ENCODE data around the gene FTCD. TPM values are rescaled to one million over a fixed set of nuclear protein-coding genes. Genes with fewer than 3 reads are reported as not detected.

Gene FTCD
- total and polyA plus RNA-seq, 2 of the 8 experiments (the other 6 are each of a cell fraction or from before 2014, with no cell fraction given): 3.3 to 4.9 TPM

DNA sequence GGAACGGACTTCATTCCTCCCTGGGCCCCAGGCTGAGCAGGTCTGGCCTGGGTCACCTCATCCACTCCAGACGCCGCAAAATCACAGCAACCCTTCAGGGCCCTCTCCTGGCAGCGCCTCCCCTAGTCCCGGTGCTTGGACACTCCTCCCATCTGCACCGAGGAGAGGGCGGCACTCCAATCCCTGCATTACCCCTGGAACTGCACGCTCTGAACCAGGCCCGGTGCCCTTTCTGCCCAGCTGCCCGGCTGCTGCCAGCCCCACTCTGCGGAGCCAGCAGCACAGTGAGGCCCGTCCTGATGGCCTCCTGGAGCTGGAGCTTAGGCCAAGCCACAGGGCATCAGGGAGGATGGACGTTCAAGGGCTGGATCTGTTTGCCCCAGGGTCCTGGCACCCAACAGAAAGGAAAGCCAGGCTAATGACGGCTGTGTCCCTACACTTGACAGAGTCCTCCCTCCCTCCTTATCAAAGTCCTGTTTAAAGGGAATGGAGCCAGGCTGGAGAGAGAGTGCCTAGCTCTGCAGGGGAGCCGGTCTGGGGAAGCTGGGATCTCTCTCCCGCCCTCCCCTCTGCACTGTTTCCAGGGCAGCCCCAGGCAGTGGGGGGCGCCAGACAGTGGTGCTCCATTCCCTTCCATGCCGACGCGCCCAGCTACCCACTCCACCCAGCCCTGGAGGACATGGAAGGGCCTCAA is 44.7 kb downstream of the FTCD start:
- H4K8ac ChIP-seq (ENCODE audit: extremely low read depth, insufficient read depth, low read length): no peak overlapping the region

More for the DNA sequence above, 44.7 kb downstream of the FTCD start:
- no peak overlapping the region for H2BK12ac ChIP-seq (ENCODE audit: low read depth, low read length)
- FAIRE-seq (no peak), DNase-seq (ENCODE audit: low read depth in 1 of 2, low spot score in 2 of 2) (peak in 1 of 2 experiments; percentile 52)
- no peak overlapping the region for H4K91ac ChIP-seq (replicated peaks; ENCODE audit: insufficient read length, low read length)
- H3K79me2 ChIP-seq (ENCODE audit: control insufficient read depth in 1 of 2, insufficient read depth in 2 of 2, low read length in 2 of 2): no peaks in the 10 kb centered on the region
- H3K23ac ChIP-seq (ENCODE audit: insufficient read length): no peak overlapping the region
- H3K36me3 ChIP-seq (ENCODE audit: control insufficient read depth in 2 of 4, insufficient read depth in 4 of 4, low read length in 3 of 4): peaks cover 0 to 22% (median 2%) of the 10 kb centered on the region in 4 experiments; a peak in 5 of 8 replicates
- H3K4ac ChIP-seq (replicated peaks; ENCODE audit: insufficient read length, low read depth, low read length): no peak overlapping the region
- H4K20me1 ChIP-seq (replicated peaks in 1 of 2; ENCODE audit: control insufficient read depth in 1 of 2, insufficient read depth in 2 of 2, low read length in 2 of 2): peaks cover 0 to 6% of the 10 kb centered on the region in 2 experiments
- no peak overlapping the region for H3K4me3 ChIP-seq (ENCODE audit: extremely low read depth in 1 of 4, insufficient read depth in 2 of 4, low read depth in 3 of 4, low read length in 4 of 4)
- H3K9ac ChIP-seq (replicated peaks in 1 of 4; ENCODE audit: extremely low read depth in 1 of 4, low read depth in 3 of 4, low read length in 3 of 4): no peak overlapping the region
- no peaks in the 10 kb centered on the region for H3K79me1 ChIP-seq (ENCODE audit: low read depth, low read length)
- H3K23me2 ChIP-seq (ENCODE audit: low read depth, low read length): no peaks in the 10 kb centered on the region
- CTCF ChIA-PET (ENCODE audit: partially characterized antibody): interaction anchor here (1.2 to 2.6 kb wide), 4 partner anchors 12 to 153 kb away, joined by 3 to 19 read pairs (median 4); no protein-coding TSS in a partner anchor
- H3K27ac ChIP-seq (ENCODE audit: low read depth, low read length): no peak overlapping the region
- H3K4me2 ChIP-seq (ENCODE audit: insufficient read depth in 1 of 2, low read depth in 2 of 2, low read length in 2 of 2): no peak overlapping the region
- POLR2A ChIA-PET (ENCODE audit: partially characterized antibody): interaction anchor here (1.1 kb wide), 1 partner anchor 22 kb away, joined by 3 read pairs; no protein-coding TSS in a partner anchor
- no peak overlapping the region for H2BK20ac ChIP-seq (ENCODE audit: low read length)
- no peak overlapping the region; the same call in 1 of the 2 replicates for H2BK5ac ChIP-seq (ENCODE audit: low read depth, low read length)
- H2BK15ac ChIP-seq (ENCODE audit: low read length): 0 out of 2 replicates have a peak overlapping the region, but pooled peaks have one; percentile 16
- H4K5ac ChIP-seq (ENCODE audit: insufficient read length, low read depth, low read length): no peak overlapping the region
- H2BK120ac ChIP-seq (replicated peaks; ENCODE audit: low read depth, low read length): no peak overlapping the region
- peaks cover 7 to 8% of the 10 kb centered on the region in 2 experiments; a peak in 2 of 4 replicates for H3K9me3 ChIP-seq (ENCODE audit: insufficient read depth in 2 of 2, low read depth in 1 of 2, low read length in 1 of 2)
- no peak for TF ChIP-seq EZH2 (IDR thresholded peaks at IDR 0.05; ENCODE audit: low read depth, low read length, severe bottlenecking)
- TF ChIP-seq HDAC2 (IDR thresholded peaks at IDR 0.05; ENCODE audit: borderline replicate concordance in 1 of 2, low read depth in 2 of 2, low read length in 2 of 2): no peak
- TF ChIP-seq, protein P1, sequence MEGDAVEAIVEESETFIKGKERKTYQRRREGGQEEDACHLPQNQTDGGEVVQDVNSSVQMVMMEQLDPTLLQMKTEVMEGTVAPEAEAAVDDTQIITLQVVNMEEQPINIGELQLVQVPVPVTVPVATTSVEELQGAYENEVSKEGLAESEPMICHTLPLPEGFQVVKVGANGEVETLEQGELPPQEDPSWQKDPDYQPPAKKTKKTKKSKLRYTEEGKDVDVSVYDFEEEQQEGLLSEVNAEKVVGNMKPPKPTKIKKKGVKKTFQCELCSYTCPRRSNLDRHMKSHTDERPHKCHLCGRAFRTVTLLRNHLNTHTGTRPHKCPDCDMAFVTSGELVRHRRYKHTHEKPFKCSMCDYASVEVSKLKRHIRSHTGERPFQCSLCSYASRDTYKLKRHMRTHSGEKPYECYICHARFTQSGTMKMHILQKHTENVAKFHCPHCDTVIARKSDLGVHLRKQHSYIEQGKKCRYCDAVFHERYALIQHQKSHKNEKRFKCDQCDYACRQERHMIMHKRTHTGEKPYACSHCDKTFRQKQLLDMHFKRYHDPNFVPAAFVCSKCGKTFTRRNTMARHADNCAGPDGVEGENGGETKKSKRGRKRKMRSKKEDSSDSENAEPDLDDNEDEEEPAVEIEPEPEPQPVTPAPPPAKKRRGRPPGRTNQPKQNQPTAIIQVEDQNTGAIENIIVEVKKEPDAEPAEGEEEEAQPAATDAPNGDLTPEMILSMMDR (IDR thresholded peaks at IDR 0.05; ENCODE audit: control extremely low read depth in 1 of 3, insufficient read depth in 1 of 3, low read depth in 1 of 3, low read length in 3 of 3): peak in 2 of 3 experiments; percentile 16 to 24; a peak in 2 of 4 replicates
- peak; percentile 47 to 53 for TF ChIP-seq RAD21 (IDR thresholded peaks at IDR 0.05 in 1 of 2, conservative IDR thresholded peaks at IDR 0.05 in 1 of 2; ENCODE audit: low read depth in 2 of 2, low read length in 2 of 2)
- H2AK5ac ChIP-seq (ENCODE audit: low read depth, low read length): 0 out of 2 replicates have a peak overlapping the region, but pooled peaks have one; percentile 65
- H3K4me1 ChIP-seq (replicated peaks in 1 of 4; ENCODE audit: control insufficient read depth in 3 of 4, insufficient read depth in 4 of 4, low read length in 3 of 4): peaks cover 0 to 2% (median under 1%) of the 10 kb centered on the region in 4 experiments; a peak in 2 of 7 replicates
- no peak overlapping the region; the same call in 1 of the 2 replicates for H3K18ac ChIP-seq (ENCODE audit: extremely low read depth, low read length)
- no peak overlapping the region for H3K56ac ChIP-seq (replicated peaks; ENCODE audit: insufficient read length, low read depth, low read length)
- WGBS, 2 experiments (ENCODE audit: extremely low coverage in 1 of 2, insufficient coverage in 1 of 2, insufficient read length in 1 of 2, insufficient replicate concordance in 2 of 2, low coverage in 1 of 2, low lambda C conversion rate in 2 of 2, missing lambda C conversion rate in 1 of 2): 81% methylated on average over 20 of the region's 20 CpGs; no CpG with 5 or more reads in 1 of the 2 experiments
- no peak overlapping the region for H2AFZ ChIP-seq (ENCODE audit: low read length)
- no peaks in the 10 kb centered on the region for H3K27me3 ChIP-seq (replicated peaks in 1 of 4; ENCODE audit: control insufficient read depth in 3 of 4, extremely low read depth in 1 of 4, insufficient read depth in 3 of 4, low read length in 3 of 4)
- H3K14ac ChIP-seq (ENCODE audit: insufficient read length): no peak overlapping the region

All from H1 (cell line).